Measurements from ENCODE around the gene UHRF2. TPM values are rescaled to one million over a fixed set of nuclear protein-coding genes. Genes with fewer than 3 reads are reported as not detected.

UHRF2 gene
- total and polyA plus RNA-seq, 2 of the 4 experiments (the other 2 are of a cell fraction), result 27.6 to 37.3 TPM

DNA sequence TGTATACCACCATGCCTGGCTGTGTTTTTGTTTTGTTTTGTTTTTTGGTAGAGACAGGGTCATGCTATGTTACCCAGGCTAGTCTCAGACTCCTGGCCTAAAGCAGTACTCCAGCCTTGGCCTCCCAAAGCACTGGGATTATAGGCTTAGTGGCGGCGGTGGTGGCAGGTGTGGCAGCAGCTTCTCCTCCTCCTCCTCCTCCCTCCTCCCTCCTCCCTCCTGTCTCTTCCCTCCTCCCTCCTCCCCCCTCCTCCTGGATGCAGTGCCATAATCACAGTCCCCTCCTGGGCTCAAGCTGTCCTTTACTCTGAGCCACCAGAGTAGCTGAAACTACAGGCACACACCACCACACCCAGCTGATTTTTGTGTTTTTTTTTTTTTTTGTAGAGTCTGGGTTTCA lies 71.2 kb downstream of the UHRF2 start:
- Histone ChIP-seq H3K4me3 (ENCODE audit: insufficient read depth, low read depth, low read length) (no peak overlapping the region), H4K20me1 (ENCODE audit: insufficient read depth, low read length) (no peaks in the 10 kb centered on the region), H4K91ac (ENCODE audit: insufficient read depth, low read depth, low read length) (no peak overlapping the region), H2BK15ac (ENCODE audit: low read depth, low read length) (no peak overlapping the region), H3K9me3 (ENCODE audit: control insufficient read depth, insufficient read depth, low read length) (no peaks in the 10 kb centered on the region), H4K8ac (ENCODE audit: low read depth in 2 of 2, low read length in 2 of 2) (no peak overlapping the region), H3K36me3 (ENCODE audit: control insufficient read depth, insufficient read depth, low read length) (peaks cover 26% of the 10 kb centered on the region), H3K56ac (ENCODE audit: extremely low read depth, insufficient read depth, low read length) (no peak overlapping the region), H3K27ac (ENCODE audit: insufficient read depth, low read length) (no peak overlapping the region), H3K4me2 (ENCODE audit: low read depth, low read length) (no peak overlapping the region), H3K14ac (replicated peaks; ENCODE audit: low read depth, low read length) (no peak overlapping the region), H2BK120ac (ENCODE audit: low read depth, low read length) (no peak overlapping the region), H3K23ac (ENCODE audit: low read depth, low read length) (no peak overlapping the region), H2AK9ac (replicated peaks; ENCODE audit: low read depth, low read length, poor library complexity) (no peak overlapping the region), H3K9ac (ENCODE audit: low read depth, low read length) (no peak overlapping the region), H3K27me3 (ENCODE audit: control insufficient read depth, insufficient read depth, low read length) (no peaks in the 10 kb centered on the region), H2BK5ac (ENCODE audit: low read depth, low read length, poor library complexity, severe bottlenecking) (no peak overlapping the region), H3K4ac (ENCODE audit: low read depth, low read length) (no peak overlapping the region), H3K9me1 (ENCODE audit: insufficient read depth, low read length) (no peaks in the 10 kb centered on the region), H3K4me1 (ENCODE audit: control insufficient read depth, insufficient read depth, low read length) (no peaks in the 10 kb centered on the region), H2AFZ (replicated peaks; ENCODE audit: low read length, poor library complexity) (no peak overlapping the region), H3K79me1 (ENCODE audit: low read depth in 1 of 2, low read length in 2 of 2) (peaks cover 8 to 31% of the 10 kb centered on the region in 2 experiments), H2AK5ac (ENCODE audit: low read depth, low read length) (no peak overlapping the region), H2BK20ac (ENCODE audit: low read depth, low read length) (no peak overlapping the region), H3K18ac (ENCODE audit: low read depth, low read length) (no peak overlapping the region), H4K5ac (ENCODE audit: low read depth, low read length) (no peak overlapping the region)
- DNase-seq, result no peak
- no peak for TF ChIP-seq FOS (IDR thresholded peaks at IDR 0.05; ENCODE audit: low read depth, low read length)
- TF ChIP-seq BHLHE40 (IDR thresholded peaks at IDR 0.05; ENCODE audit: low read depth, low read length), result no peak
- TF ChIP-seq MAFK (IDR thresholded peaks at IDR 0.05; ENCODE audit: low read depth, low read length), result no peak
- no peak for TF ChIP-seq SMC3 (IDR thresholded peaks at IDR 0.05; ENCODE audit: low read depth, low read length)
- TF ChIP-seq, protein P1, sequence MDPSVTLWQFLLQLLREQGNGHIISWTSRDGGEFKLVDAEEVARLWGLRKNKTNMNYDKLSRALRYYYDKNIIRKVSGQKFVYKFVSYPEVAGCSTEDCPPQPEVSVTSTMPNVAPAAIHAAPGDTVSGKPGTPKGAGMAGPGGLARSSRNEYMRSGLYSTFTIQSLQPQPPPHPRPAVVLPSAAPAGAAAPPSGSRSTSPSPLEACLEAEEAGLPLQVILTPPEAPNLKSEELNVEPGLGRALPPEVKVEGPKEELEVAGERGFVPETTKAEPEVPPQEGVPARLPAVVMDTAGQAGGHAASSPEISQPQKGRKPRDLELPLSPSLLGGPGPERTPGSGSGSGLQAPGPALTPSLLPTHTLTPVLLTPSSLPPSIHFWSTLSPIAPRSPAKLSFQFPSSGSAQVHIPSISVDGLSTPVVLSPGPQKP (IDR thresholded peaks at IDR 0.05; ENCODE audit: borderline replicate concordance, low read depth, low read length), result no peak
- no peak for TF ChIP-seq CEBPB (IDR thresholded peaks at IDR 0.05; ENCODE audit: low read depth, low read length)
- TF ChIP-seq, protein P2, sequence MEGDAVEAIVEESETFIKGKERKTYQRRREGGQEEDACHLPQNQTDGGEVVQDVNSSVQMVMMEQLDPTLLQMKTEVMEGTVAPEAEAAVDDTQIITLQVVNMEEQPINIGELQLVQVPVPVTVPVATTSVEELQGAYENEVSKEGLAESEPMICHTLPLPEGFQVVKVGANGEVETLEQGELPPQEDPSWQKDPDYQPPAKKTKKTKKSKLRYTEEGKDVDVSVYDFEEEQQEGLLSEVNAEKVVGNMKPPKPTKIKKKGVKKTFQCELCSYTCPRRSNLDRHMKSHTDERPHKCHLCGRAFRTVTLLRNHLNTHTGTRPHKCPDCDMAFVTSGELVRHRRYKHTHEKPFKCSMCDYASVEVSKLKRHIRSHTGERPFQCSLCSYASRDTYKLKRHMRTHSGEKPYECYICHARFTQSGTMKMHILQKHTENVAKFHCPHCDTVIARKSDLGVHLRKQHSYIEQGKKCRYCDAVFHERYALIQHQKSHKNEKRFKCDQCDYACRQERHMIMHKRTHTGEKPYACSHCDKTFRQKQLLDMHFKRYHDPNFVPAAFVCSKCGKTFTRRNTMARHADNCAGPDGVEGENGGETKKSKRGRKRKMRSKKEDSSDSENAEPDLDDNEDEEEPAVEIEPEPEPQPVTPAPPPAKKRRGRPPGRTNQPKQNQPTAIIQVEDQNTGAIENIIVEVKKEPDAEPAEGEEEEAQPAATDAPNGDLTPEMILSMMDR (conservative IDR thresholded peaks at IDR 0.05; ENCODE audit: low read depth, low read length), result no peak
- TF ChIP-seq CHD1 (IDR thresholded peaks at IDR 0.05; ENCODE audit: low read depth, low read length), result no peak
- TF ChIP-seq MXI1 (IDR thresholded peaks at IDR 0.05; ENCODE audit: borderline replicate concordance, low read depth, low read length), result no peak
- no peak for TF ChIP-seq POLR2A (IDR thresholded peaks at IDR 0.05; ENCODE audit: low read depth, low read length)
- TF ChIP-seq RFX5 (IDR thresholded peaks at IDR 0.05; ENCODE audit: low read depth, low read length), result no peak
- TF ChIP-seq RAD21 (IDR thresholded peaks at IDR 0.05; ENCODE audit: low read length), result no peak
- TF ChIP-seq NFE2L2 (IDR thresholded peaks at IDR 0.05; ENCODE audit: low read depth, low read length), result no peak
- no peak for TF ChIP-seq RCOR1 (IDR thresholded peaks at IDR 0.05; ENCODE audit: insufficient replicate concordance, low read length)
- TF ChIP-seq, protein P3, sequence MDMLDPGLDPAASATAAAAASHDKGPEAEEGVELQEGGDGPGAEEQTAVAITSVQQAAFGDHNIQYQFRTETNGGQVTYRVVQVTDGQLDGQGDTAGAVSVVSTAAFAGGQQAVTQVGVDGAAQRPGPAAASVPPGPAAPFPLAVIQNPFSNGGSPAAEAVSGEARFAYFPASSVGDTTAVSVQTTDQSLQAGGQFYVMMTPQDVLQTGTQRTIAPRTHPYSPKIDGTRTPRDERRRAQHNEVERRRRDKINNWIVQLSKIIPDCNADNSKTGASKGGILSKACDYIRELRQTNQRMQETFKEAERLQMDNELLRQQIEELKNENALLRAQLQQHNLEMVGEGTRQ (IDR thresholded peaks at IDR 0.05; ENCODE audit: low read depth, low read length), result no peak
- no peak for TF ChIP-seq MAZ (IDR thresholded peaks at IDR 0.05; ENCODE audit: borderline replicate concordance, low read depth, low read length)
- no peak for ATAC-seq (ENCODE audit: low read depth)
- in situ Hi-C loops (cut with MboI; ENCODE audit: low sequenced_read_pairs), result no loop called here
- no TSS peak for BruUV-seq (replicated peaks)
- intact Hi-C loops (cut with micrococcal nuclease), result no loop called here
- dilution Hi-C loops (cut with HindIII; ENCODE audit: low sequenced_read_pairs, unreplicated experiment), result no loop called here
- POLR2A ChIA-PET (ENCODE audit: unreplicated experiment), result no interaction called here
- no CpG with 5 or more reads among the region's 2 CpGs for WGBS, 2 experiments (ENCODE audit: extremely low coverage in 2 of 2, insufficient read length in 1 of 2)
- CTCF ChIA-PET, result interaction anchor here (0.6 to 1.2 kb wide), 3 partner anchors 9 to 77 kb away, joined by 3 to 4 read pairs (median 4); no protein-coding TSS in a partner anchor
